Kidney epithelial cell (primary cell): ENCODE measurements around the gene OSCAR. TPM values are rescaled to one million over a fixed set of nuclear protein-coding genes. Genes with fewer than 3 reads are reported as not detected.

Experiments used
- DNase-seq: peaks from one replicate; pipeline ENCODE4 v3.0.0-alpha.2; 2010; ENCODE audit warnings: low read depth
- H3K27me3 ChIP-seq: 2 replicates; pipeline ENCODE4 v1.6.0; 2011; ENCODE audit warnings: low read length; ENCODE audit not compliant: control insufficient read depth, insufficient read depth
- H3K36me3 ChIP-seq: 2 replicates; pipeline ENCODE4 v1.5.1; 2011; ENCODE audit warnings: low read length; ENCODE audit not compliant: control insufficient read depth, insufficient read depth
- H3K4me3 ChIP-seq: 2 replicates; pipeline ENCODE4 v1.5.1; 2011; ENCODE audit warnings: low read depth, mild to moderate bottlenecking, control low read depth, low read length
- total RNA-seq: library from RNA; depleted of rRNA; stranded (reverse); fragments of >200 nt; gene quantifications from 2 replicates; pipeline ENCODE4 v1.2.3, GENCODE V29; 2015
- TF ChIP-seq, protein P1 (sequence below): IDR thresholded peaks from 2 replicates; pipeline ENCODE4 v1.5.1; 2011; ENCODE audit warnings: mild to moderate bottlenecking, moderate library complexity, low read length, control low read depth, inconsistent platforms; ENCODE audit not compliant: insufficient read depth, poor library complexity, severe bottlenecking

The OSCAR gene
- total RNA-seq, 1 donor from 2014 or later: 22.9 TPM

DNA sequence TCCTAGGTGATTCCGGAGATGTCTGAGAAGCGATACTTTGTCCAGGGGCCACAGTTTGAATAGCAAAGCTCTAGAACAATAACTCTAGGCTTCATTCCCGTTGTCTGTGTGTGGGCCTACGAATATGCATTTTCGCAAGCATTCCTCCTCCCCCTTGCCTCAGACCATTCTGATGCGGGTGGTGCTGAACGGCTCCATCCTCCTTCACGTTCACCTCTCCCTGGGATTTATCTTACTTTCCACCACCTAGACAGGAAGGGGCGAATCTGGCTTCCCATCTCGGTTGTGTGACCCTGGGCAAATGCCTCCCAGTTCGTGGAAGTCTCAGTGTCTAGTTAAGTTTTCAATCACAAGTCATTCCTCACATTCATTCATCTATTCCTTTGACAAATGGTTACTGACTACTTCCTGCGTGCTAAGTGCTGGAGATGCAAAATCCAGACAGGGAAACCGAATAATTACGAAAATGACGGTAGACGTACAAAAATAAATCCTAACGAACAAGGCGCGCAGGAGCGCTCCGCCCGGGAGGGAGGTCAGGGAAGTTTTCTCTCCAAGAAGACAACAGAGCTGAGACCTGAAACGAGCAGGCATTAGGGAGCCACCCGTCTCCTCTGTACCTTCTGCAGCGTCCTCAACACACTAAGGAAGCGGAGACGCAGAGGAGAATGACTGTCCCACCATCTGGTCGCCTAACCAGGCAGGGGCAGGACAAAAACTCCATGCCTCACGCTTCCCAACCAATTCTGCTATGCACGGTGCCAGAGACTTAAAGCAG lies 35.7 kb upstream of the OSCAR start:
- no peaks in the 10 kb centered on the region for H3K36me3 ChIP-seq
- TF ChIP-seq, protein P1, sequence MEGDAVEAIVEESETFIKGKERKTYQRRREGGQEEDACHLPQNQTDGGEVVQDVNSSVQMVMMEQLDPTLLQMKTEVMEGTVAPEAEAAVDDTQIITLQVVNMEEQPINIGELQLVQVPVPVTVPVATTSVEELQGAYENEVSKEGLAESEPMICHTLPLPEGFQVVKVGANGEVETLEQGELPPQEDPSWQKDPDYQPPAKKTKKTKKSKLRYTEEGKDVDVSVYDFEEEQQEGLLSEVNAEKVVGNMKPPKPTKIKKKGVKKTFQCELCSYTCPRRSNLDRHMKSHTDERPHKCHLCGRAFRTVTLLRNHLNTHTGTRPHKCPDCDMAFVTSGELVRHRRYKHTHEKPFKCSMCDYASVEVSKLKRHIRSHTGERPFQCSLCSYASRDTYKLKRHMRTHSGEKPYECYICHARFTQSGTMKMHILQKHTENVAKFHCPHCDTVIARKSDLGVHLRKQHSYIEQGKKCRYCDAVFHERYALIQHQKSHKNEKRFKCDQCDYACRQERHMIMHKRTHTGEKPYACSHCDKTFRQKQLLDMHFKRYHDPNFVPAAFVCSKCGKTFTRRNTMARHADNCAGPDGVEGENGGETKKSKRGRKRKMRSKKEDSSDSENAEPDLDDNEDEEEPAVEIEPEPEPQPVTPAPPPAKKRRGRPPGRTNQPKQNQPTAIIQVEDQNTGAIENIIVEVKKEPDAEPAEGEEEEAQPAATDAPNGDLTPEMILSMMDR: no peak

DNA sequence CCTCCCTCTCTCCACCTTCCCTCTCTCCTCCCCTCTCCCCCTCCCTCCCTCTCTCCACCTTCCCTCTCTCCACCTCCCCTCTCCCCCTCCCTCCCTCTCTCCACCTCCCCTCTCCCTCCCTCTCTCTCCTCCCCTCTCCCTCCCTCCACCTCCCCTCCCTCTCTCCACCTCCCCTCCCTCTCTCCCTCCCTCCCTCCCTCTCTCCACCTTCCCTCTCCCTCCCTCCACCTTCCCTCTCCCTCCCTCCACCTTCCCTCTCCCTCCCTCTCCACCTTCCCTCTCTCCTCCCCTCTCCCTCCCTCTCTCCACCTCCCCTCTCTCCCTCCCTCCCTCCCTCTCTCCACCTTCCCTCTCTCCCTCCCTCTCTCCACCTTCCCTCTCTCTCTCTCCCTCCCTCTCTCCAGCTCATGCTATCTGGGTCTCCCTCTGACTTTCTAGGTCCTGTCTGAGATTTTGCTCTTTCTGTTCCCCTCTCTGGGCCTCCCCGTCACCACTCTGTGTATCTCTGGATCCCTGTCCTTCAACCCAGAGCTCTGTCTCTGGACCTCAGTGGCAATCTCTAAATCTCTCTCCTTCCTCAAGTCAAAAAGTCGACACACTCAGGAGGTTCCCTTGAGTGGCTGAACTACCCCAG lies 33.5 kb upstream of the OSCAR start:
- DNase-seq: no peak
- no peak overlapping the region for H3K4me3 ChIP-seq
- H3K36me3 ChIP-seq: no peaks in the 10 kb centered on the region
- H3K27me3 ChIP-seq: no peaks in the 10 kb centered on the region
- TF ChIP-seq, protein P1: no peak

More for the DNA sequence above, 35.7 kb upstream of the OSCAR start:
- H3K27me3 ChIP-seq: no peaks in the 10 kb centered on the region
- no peak for DNase-seq
- H3K4me3 ChIP-seq: peak overlapping the region; percentile 46

DNA sequence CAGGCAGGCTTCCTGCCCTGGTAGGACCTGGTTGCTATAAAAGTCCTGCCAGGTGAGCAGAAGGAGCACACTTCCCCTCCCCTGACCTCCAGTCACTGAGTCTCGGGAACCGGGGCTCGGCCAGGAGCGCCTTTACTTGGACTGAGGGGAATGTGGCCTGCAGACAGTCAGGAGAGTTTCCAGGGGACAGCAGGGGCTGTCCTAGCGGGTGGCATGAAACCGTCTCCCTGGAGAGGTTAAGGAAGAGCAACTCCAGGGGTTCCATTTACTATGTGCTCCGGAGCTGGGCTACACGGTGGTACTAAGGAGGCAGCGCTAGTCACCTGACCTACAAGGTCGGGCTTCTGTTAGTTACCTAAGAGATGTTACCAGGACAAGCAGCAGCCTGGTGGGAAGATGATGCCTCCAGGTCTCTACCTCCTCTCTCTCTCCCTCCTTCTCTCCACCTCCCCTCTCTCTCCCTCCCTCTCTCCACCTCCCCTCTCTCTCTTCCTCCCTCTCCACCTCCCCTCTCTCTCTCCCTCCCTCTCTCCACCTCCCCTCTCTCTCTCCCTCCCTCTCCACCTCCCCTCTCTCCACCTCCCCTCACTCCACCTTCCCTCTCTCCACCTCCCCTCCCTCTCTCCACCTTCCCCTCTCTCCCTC lies 32.8 kb upstream of the OSCAR start:
- no peaks in the 10 kb centered on the region for H3K36me3 ChIP-seq
- H3K4me3 ChIP-seq: no peak overlapping the region
- DNase-seq: no peak
- TF ChIP-seq, protein P1: no peak
- H3K27me3 ChIP-seq: no peaks in the 10 kb centered on the region

DNA sequence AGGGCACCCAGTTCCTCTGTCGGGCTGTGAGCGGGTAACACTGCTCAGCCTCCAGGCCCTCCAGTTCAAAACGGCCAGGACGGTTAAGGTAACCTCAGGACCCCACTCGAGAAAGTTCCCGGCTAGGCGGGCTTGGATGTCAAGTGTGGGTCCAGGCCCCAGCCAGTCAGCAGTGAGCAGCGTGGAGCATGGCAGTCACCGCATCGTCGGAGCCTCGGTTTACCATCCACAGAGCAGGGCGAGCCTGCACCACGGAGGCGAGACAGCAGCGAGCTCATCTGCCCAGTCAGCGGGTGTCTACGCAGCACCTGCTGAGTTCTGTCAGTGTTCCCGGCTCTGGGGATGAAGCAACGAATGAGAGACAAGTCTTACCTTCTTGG lies 29.0 kb upstream of the OSCAR start:
- Histone ChIP-seq H3K27me3 (no peaks in the 10 kb centered on the region), H3K4me3 (no peak overlapping the region), H3K36me3 (no peaks in the 10 kb centered on the region)
- DNase-seq: no peak
- TF ChIP-seq, protein P1: no peak

DNA sequence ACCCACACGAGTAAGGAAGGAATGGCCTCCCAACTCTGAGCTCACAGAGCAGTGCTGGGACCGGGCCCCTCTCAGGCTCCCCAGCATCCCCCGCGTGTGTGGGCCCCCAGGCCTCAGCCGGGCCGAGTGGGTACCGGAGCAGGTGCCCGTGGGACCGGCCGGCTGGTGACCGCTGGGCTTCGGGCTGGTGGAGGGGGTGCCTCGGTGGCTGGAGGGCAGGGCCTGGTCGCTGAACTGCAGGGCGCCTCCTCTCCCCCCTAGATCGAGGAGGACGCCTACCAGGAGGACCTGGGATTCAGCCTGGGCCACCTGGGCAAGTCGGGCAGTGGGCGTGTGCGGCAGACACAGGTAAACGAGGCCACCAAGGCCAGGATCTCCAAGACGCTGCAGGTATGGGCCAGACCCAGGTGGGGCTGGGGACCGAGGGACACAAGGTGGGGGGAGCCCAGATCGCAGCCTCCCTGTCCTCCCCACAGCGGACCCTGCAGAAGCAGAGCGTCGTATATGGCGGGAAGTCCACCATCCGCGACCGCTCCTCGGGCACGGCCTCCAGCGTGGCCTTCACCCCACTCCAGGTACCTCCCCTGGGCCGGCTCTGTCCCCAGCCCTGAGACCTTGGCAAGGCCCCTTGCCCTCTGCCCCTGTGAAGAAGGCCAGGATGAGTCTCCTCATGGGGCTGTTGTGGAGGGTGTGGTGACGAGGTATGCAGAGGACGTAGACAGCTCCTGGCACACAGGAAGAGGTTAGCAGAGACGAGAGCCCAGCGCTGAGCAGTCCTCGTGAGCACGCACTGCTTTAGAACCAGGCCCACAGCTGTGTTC lies 28.4 kb upstream of the OSCAR start:
- no peak overlapping the region for H3K4me3 ChIP-seq
- no peaks in the 10 kb centered on the region for H3K36me3 ChIP-seq
- DNase-seq: no peak
- TF ChIP-seq, protein P1: no peak
- H3K27me3 ChIP-seq: no peaks in the 10 kb centered on the region
